ENCODE results near the gene CH25H. TPM values are rescaled to one million over a fixed set of nuclear protein-coding genes. Genes with fewer than 3 reads are reported as not detected.
A peak's percentile ranks its signal among the peaks of the same experiment; 100 is the strongest.

CH25H gene
- total and polyA plus RNA-seq, 7 donors: 0.60 to 6.7 (median 2.1) TPM; not detected in 2

- H3K36me3 ChIP-seq: no peaks in the 10 kb centered on the region
- intact Hi-C loops (cut with DNase I): no loop called here
- no peak for DNase-seq
- no peak overlapping the region for H3K27ac ChIP-seq
- H3K4me3 ChIP-seq: no peak overlapping the region
- no peaks in the 10 kb centered on the region for H3K4me1 ChIP-seq
- H3K9me3 ChIP-seq: no peaks in the 10 kb centered on the region
- no peaks in the 10 kb centered on the region for H3K27me3 ChIP-seq
- no peak for TF ChIP-seq CTCF (IDR thresholded peaks at IDR 0.05)
- TF ChIP-seq EP300 (IDR thresholded peaks at IDR 0.05): no peak
- TF ChIP-seq POLR2A (IDR thresholded peaks at IDR 0.05): no peak
- WGBS, 2 donors: 89% methylated on average over 4 of the region's 4 CpGs
These were observed 41.2 kb downstream of the CH25H start for GRCh38 chr10:89165923-89166322.

GRCh38 chr10:89164920-89165319 is 42.2 kb downstream of the CH25H start:
- no peak overlapping the region for H3K4me3 ChIP-seq
- H3K27ac ChIP-seq: no peak overlapping the region
- no peaks in the 10 kb centered on the region for H3K27me3 ChIP-seq
- WGBS, 2 donors: 82 to 93% methylated on average over 4 of the region's 4 CpGs
- H3K9me3 ChIP-seq: no peaks in the 10 kb centered on the region
- TF ChIP-seq POLR2A (IDR thresholded peaks at IDR 0.05) (no peak), CTCF (IDR thresholded peaks at IDR 0.05) (no peak)
- DNase-seq: no peak
- no peaks in the 10 kb centered on the region for H3K4me1 ChIP-seq
- H3K36me3 ChIP-seq: no peaks in the 10 kb centered on the region
- intact Hi-C loops (cut with DNase I): no loop called here

GRCh38 chr10:89164080-89164479 is 43.0 kb downstream of the CH25H start:
- Histone ChIP-seq H3K36me3 (no peaks in the 10 kb centered on the region), H3K27me3 (no peaks in the 10 kb centered on the region), H3K27ac (peak overlapping the region in 1 of 4 donors; percentile 23), H3K4me1 (no peaks in the 10 kb centered on the region), H3K9me3 (no peaks in the 10 kb centered on the region), H3K4me3 (no peak overlapping the region)
- DNase-seq: no peak
- 47 to 73% methylated on average over 3 of the region's 3 CpGs for WGBS, 2 donors
- TF ChIP-seq CTCF (IDR thresholded peaks at IDR 0.05) (no peak), EP300 (IDR thresholded peaks at IDR 0.05) (no peak), POLR2AphosphoS5 (IDR thresholded peaks at IDR 0.05) (no peak), POLR2A (IDR thresholded peaks at IDR 0.05) (no peak)
- intact Hi-C loops (cut with DNase I): no loop called here

GRCh38 chr10:89163265-89163995 is 43.7 kb downstream of the CH25H start:
- H3K4me1 ChIP-seq: no peaks in the 10 kb centered on the region
- no peaks in the 10 kb centered on the region for H3K36me3 ChIP-seq
- no peaks in the 10 kb centered on the region for H3K27me3 ChIP-seq
- H3K4me3 ChIP-seq: no peak overlapping the region
- DNase-seq: peak; percentile 72
- no peak for TF ChIP-seq CTCF (IDR thresholded peaks at IDR 0.05)
- peak in 1 of 4 donors; percentile 41 for TF ChIP-seq POLR2AphosphoS5 (IDR thresholded peaks at IDR 0.05)
- intact Hi-C loops (cut with DNase I): no loop called here
- 39 to 72% methylated on average over 6 of the region's 6 CpGs for WGBS, 2 donors
- H3K27ac ChIP-seq: peak overlapping the region in 1 of 4 donors; percentile 23
- H3K9me3 ChIP-seq: no peaks in the 10 kb centered on the region

- H3K36me3 ChIP-seq: no peaks in the 10 kb centered on the region
- no peaks in the 10 kb centered on the region for H3K27me3 ChIP-seq
- no peaks in the 10 kb centered on the region for H3K4me1 ChIP-seq
- DNase-seq: no peak
- no peak overlapping the region for H3K27ac ChIP-seq
- no peak for TF ChIP-seq EP300 (IDR thresholded peaks at IDR 0.05)
- no peak for TF ChIP-seq CTCF (IDR thresholded peaks at IDR 0.05)
- no peak for TF ChIP-seq POLR2AphosphoS5 (IDR thresholded peaks at IDR 0.05)
- TF ChIP-seq POLR2A (IDR thresholded peaks at IDR 0.05): no peak
- intact Hi-C loops (cut with DNase I): no loop called here
- no peak overlapping the region for H3K4me3 ChIP-seq
- H3K9me3 ChIP-seq: no peaks in the 10 kb centered on the region
These were observed 44.5 kb downstream of the CH25H start for GRCh38 chr10:89162596-89162995.
